ENCODE data around the gene CES5A. TPM values are rescaled to one million over a fixed set of nuclear protein-coding genes. Genes with fewer than 3 reads are reported as not detected.

CES5A gene
- total and polyA plus RNA-seq, 10 donors = 0.03 TPM; not detected in 9

DNA sequence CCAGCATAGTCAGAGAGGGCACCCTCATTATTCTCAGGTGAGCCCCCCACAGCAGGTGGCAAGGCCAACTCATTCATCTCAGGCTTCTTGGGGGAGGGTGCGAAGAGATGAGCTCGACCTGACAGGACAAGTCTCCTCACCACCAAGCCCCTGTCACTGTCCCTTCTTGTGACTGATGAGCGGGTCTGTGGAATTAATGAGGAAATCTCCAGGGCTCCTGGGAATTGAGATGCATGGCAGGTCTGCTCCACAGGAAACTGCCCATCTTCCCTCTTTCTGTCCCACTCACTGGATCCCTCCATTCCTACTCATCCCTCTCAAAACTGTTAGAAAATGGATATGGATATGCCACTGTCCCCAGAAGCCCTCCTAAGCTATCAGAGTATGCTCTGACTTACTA lies 32.5 kb upstream of the CES5A start:
- no peak for TF ChIP-seq POLR2AphosphoS5 (IDR thresholded peaks at IDR 0.05)
- DNase-seq = no peak
- Histone ChIP-seq H3K36me3 (no peaks in the 10 kb centered on the region), H3K27me3 (replicated peaks in 1 of 7) (peaks cover 0 to 22% (median 0%) of the 10 kb centered on the region in 7 donors), H3K27ac (no peak overlapping the region), H3K4me1 (no peaks in the 10 kb centered on the region), H3K4me3 (no peak overlapping the region), H3K9me3 (peaks cover 0 to 31% (median 16%) of the 10 kb centered on the region in 8 donors)
- intact Hi-C loops (cut with DNase I; ENCODE audit: low total_unique reads) = no loop called here
- WGBS, 5 donors = 77 to 82% (median 78%) methylated on average over 2 to 3 of the region's 3 CpGs

DNA sequence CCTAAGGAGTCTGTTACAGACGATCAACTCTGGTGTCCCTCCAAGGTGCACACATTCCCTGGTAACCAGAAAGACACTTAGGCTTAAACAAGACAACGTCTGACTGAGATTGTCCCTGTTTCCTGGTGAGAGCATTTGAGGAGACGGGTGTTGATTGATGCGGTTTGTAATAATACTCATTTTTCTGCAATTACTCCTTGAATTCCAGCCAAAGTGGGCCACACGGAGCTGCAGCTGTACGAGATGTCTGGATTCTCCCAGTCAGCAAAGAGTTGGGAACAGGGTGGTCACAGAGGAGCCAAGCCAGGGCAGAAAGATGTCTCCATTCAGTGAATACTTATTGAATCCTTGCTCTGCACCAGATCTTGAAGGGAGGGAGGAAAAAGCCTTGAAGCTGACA lies 30.9 kb upstream of the CES5A start:
- no peak overlapping the region for H3K4me3 ChIP-seq
- peaks cover 0 to 31% (median 16%) of the 10 kb centered on the region in 8 donors for H3K9me3 ChIP-seq
- DNase-seq = no peak
- no peaks in the 10 kb centered on the region for H3K4me1 ChIP-seq
- intact Hi-C loops (cut with DNase I; ENCODE audit: low total_unique reads) = no loop called here
- no peaks in the 10 kb centered on the region for H3K36me3 ChIP-seq
- no peak for TF ChIP-seq POLR2AphosphoS5 (IDR thresholded peaks at IDR 0.05)
- TF ChIP-seq, protein P1, sequence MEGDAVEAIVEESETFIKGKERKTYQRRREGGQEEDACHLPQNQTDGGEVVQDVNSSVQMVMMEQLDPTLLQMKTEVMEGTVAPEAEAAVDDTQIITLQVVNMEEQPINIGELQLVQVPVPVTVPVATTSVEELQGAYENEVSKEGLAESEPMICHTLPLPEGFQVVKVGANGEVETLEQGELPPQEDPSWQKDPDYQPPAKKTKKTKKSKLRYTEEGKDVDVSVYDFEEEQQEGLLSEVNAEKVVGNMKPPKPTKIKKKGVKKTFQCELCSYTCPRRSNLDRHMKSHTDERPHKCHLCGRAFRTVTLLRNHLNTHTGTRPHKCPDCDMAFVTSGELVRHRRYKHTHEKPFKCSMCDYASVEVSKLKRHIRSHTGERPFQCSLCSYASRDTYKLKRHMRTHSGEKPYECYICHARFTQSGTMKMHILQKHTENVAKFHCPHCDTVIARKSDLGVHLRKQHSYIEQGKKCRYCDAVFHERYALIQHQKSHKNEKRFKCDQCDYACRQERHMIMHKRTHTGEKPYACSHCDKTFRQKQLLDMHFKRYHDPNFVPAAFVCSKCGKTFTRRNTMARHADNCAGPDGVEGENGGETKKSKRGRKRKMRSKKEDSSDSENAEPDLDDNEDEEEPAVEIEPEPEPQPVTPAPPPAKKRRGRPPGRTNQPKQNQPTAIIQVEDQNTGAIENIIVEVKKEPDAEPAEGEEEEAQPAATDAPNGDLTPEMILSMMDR (IDR thresholded peaks at IDR 0.05 in 8 of 11, conservative IDR thresholded peaks at IDR 0.05 in 3 of 11) = no peak
- no peak for TF ChIP-seq POLR2A (IDR thresholded peaks at IDR 0.05)
- WGBS, 5 donors = 65 to 75% (median 68%) methylated on average over 6 of the region's 6 CpGs
- peaks cover 0 to 17% (median 0%) of the 10 kb centered on the region in 7 donors for H3K27me3 ChIP-seq (replicated peaks in 1 of 7)
- H3K27ac ChIP-seq = no peak overlapping the region

DNA sequence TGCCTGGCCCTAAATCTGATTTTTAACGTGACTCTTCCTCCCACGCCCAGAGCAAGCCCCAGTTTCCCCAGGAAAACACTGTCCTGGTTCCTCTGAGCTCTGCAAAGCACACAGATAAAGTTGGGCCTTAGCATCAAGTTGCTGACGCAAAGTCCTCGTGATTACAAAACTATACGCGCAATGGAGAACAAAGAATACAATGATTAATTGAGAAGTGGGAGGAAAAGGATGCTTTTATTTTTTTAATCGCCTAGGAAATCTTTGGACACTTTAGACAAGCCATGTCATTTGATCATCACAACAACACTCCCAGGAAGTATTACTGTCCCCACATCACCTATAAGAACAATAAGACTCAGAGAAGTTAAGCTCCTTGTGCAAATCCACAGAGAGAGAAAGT lies 30.5 kb upstream of the CES5A start:
- Histone ChIP-seq H3K9me3 (peaks cover 0 to 27% (median 16%) of the 10 kb centered on the region in 8 donors), H3K27me3 (replicated peaks in 1 of 7) (peaks cover 0 to 17% (median 0%) of the 10 kb centered on the region in 7 donors), H3K4me1 (no peaks in the 10 kb centered on the region), H3K27ac (no peak overlapping the region), H3K36me3 (no peaks in the 10 kb centered on the region), H3K4me3 (no peak overlapping the region)
- no peak for TF ChIP-seq POLR2AphosphoS5 (IDR thresholded peaks at IDR 0.05)
- TF ChIP-seq, protein P1 (IDR thresholded peaks at IDR 0.05 in 8 of 11, conservative IDR thresholded peaks at IDR 0.05 in 3 of 11) = no peak
- no peak for TF ChIP-seq POLR2A (IDR thresholded peaks at IDR 0.05)
- no peak for DNase-seq
- 77 to 85% (median 82%) methylated on average over 7 of the region's 7 CpGs for WGBS, 5 donors
- intact Hi-C loops (cut with DNase I; ENCODE audit: low total_unique reads) = no loop called here

DNA sequence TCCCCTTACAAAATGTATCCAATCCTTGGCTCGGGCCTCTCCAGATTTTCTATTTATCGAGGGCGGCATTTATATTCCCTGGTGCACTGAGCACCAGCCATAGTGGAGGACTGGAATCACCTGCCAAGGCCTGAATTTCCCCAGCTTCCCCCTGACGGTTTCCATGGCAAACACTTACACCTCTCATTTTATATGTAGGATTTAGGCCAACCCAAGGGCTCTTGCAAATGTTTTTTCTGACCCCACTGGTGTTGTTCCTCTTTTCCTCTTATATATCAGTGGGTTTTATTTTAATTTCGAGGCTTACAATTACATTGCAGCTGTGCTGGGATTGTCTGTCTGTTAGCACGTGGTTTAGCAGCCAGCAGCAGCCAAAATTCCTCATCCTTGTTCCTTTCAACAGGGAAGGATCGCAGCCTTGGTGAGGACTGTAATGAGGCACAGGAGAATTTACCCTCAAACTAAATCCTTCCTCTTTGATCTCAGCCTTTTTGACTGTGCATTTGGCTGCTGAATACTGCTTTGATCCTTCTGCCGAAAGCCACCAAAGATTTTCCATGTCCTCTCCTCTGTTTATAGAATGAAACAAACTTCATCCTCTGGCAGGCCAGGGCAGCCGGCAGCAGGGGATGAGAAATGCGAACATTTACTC lies 26.5 kb upstream of the CES5A start:
- H3K36me3 ChIP-seq = no peaks in the 10 kb centered on the region
- WGBS, 5 donors = 68 to 79% (median 77%) methylated on average over 10 of the region's 10 CpGs
- TF ChIP-seq, protein P1 (IDR thresholded peaks at IDR 0.05 in 8 of 11, conservative IDR thresholded peaks at IDR 0.05 in 3 of 11) = no peak
- TF ChIP-seq POLR2AphosphoS5 (IDR thresholded peaks at IDR 0.05) (no peak), POLR2A (IDR thresholded peaks at IDR 0.05) (no peak)
- DNase-seq = no peak
- H3K4me1 ChIP-seq = no peaks in the 10 kb centered on the region
- no peak overlapping the region for H3K27ac ChIP-seq
- H3K27me3 ChIP-seq (replicated peaks in 1 of 7) = peaks cover 0 to 21% (median 0%) of the 10 kb centered on the region in 7 donors
- H3K9me3 ChIP-seq = peaks cover 0 to 35% (median 20%) of the 10 kb centered on the region in 8 donors
- intact Hi-C loops (cut with DNase I; ENCODE audit: low total_unique reads) = no loop called here
- H3K4me3 ChIP-seq = no peak overlapping the region
